Activated CD4-positive, alpha-beta memory T cell treated with anti-CD3 and anti-CD28 coated beads, Interleukin-2, amount 10 ng/mL, durations not matched to agents 7 days and 5 days (primary cell): Measurements from ENCODE around the gene TJP2. TPM values are rescaled to one million over a fixed set of nuclear protein-coding genes. Genes with fewer than 3 reads are reported as not detected.

Source experiments
- CTCF ChIA-PET: fragments of 350-600 bp; sonication (Branson Sonifier 250); formaldehyde crosslinking; loops from one replicate; lab custom pipeline; 2021; ENCODE audit warnings: antibody characterized with exemption, inconsistent platforms; lab: Charles Lee
- POLR2A ChIA-PET: fragments of 350-600 bp; sonication (Branson Sonifier 250); formaldehyde crosslinking; loops from one replicate; lab custom pipeline; 2021; ENCODE audit warnings: antibody characterized with exemption; lab: Charles Lee
- DNase-seq: peaks from one replicate; pipeline ENCODE4 v3.0.0-alpha.2; 2020
- H3K27ac Mint-ChIP-seq: one replicate; pipeline ENCODE4 v1.8.0; 2021; ENCODE audit warnings: mild to moderate bottlenecking, mixed read lengths
- H3K27me3 Mint-ChIP-seq: one replicate; pipeline ENCODE4 v1.8.0; 2021; ENCODE audit warnings: mixed read lengths
- H3K36me3 Mint-ChIP-seq: one replicate; pipeline ENCODE4 v1.8.0; 2021; ENCODE audit warnings: low read depth, mixed read lengths
- H3K4me1 Mint-ChIP-seq: one replicate; pipeline ENCODE4 v1.8.0; 2021; ENCODE audit warnings: mixed read lengths
- H3K4me3 Mint-ChIP-seq: one replicate; pipeline ENCODE4 v1.8.0; 2021; ENCODE audit warnings: mild to moderate bottlenecking, mixed read lengths
- H3K9me3 Mint-ChIP-seq: one replicate; pipeline ENCODE4 v1.8.0; 2021; ENCODE audit warnings: mixed read lengths
- total RNA-seq, 2 experiments: library from RNA; stranded (reverse); gene quantifications; one replicate each; pipeline ENCODE4 v1.2.3, GENCODE V29; 2021

The TJP2 gene
- 10 to 100 TPM; 37.2 to 37.9 TPM for total RNA-seq

DNA sequence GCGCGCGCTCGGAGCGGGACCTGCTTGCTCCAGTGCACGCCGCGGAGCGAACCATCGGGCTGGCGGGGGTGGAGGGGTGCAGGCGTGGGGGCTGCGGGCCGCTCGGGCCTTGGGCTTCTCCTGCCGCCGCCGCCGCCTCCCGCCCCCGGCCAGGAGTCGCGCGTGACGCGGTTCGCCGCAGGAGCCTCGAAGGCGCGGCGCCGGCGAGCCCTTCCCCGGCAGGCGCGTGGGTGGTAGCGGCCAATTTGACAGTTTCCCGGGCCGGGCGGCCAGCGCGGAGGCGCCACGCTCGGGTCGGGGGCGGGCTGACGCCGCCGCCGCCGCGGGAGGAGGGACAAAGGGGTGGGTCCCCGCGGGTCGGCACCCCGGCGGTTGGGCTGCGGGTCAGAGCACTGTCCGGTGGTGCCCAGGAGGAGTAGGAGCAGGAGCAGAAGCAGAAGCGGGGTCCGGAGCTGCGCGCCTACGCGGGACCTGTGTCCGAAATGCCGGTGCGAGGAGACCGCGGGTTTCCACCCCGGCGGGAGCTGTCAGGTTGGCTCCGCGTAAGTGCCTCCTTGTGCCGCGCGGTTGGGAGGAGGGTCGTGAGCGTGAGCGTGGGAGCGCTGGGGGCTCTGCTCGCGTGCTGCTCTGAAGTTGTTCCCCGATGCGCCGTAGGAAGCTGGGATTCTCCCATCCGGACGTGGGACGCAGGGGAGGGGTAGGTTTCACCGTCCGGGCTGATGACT, at the start of gene TJP2:
TJP2 (plus strand) TSS at position 387 of the 725 bp plus-strand sequence; CDS start at position 483, 96 bp downstream.
- DNase-seq: peak; percentile 66
- peaks cover 12% of the 10 kb centered on the region for H3K27me3 Mint-ChIP-seq
- no peaks in the 10 kb centered on the region for H3K9me3 Mint-ChIP-seq
- ChIA-PET POLR2A (interaction anchor here (0.6 to 2.0 kb wide), 8 partner anchors 11 to 138 kb away, joined by 3 to 8 read pairs (median 4); no protein-coding TSS in a partner anchor), CTCF (interaction anchor here (0.8 to 1.9 kb wide), 4 partner anchors 16 to 19 kb away, joined by 3 to 8 read pairs (median 5); no protein-coding TSS in a partner anchor)
- peak within 1 kb of the TSS; percentile 82 for H3K4me3 Mint-ChIP-seq
- peak within 1 kb of the TSS; percentile 57 for H3K27ac Mint-ChIP-seq
- peaks cover 2% of the 10 kb centered on the region for H3K36me3 Mint-ChIP-seq
- peaks cover 71% of the 10 kb centered on the region for H3K4me1 Mint-ChIP-seq

DNA sequence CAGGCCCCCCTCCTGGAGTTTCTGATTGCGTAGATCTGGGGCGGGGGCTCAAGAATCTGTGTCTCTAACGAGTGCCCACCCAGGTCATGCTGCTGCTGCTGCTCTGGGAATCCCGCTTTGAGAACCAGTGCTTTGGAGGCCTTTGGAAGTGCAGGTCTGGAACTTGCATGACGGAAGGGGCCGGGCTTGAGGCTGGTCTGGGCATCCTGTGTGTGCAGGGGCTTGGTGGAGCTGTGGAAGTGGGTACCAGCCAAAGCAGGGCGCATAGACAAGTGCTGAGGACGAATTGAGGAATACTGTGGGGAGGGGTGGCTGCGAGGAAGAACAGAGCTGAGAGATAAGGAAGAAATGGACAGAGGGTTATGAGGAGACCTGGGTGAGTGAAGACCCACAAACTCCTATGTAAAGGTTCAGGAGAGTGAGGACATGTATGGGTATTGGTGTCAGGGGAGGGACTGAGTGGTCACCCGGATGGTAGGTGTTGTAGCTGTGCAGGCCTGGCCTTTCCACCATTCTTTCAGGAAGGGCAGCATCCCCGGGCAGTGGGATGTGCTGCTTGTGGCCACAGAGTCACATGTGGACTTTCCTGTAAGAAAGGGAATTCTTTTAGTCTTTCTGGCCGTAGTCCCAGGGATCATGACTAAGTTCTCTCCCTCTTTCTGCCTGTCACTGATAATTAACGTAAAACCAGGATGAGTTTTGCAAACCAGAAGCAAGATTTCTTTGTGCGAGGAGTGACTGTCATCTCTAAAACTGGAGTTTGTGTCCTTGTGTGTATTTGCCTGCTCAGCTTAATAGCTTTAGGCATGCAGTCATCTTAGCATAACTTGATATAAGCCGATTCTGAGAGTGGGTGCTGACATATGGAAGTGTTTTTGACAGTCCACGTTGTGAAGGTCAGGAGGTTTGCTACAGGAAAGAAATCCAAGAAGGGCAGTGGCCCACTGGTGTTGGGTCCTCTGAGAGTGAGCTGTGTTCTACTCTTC, 43.3 kb upstream of the TJP2 start:
- no peaks in the 10 kb centered on the region for H3K9me3 Mint-ChIP-seq
- H3K27me3 Mint-ChIP-seq: peaks cover 1% of the 10 kb centered on the region
- H3K36me3 Mint-ChIP-seq: no peaks in the 10 kb centered on the region
- no peak overlapping the region for H3K4me3 Mint-ChIP-seq
- no peak for DNase-seq
- H3K4me1 Mint-ChIP-seq: no peaks in the 10 kb centered on the region
- ChIA-PET CTCF (interaction anchor here (1.4 kb wide), 1 partner anchor 9 kb away, joined by 5 read pairs; no protein-coding TSS in a partner anchor), POLR2A (interaction anchor here (1.5 kb wide), 1 partner anchor 9 kb away, joined by 4 read pairs; no protein-coding TSS in a partner anchor)
- no peak overlapping the region for H3K27ac Mint-ChIP-seq

DNA sequence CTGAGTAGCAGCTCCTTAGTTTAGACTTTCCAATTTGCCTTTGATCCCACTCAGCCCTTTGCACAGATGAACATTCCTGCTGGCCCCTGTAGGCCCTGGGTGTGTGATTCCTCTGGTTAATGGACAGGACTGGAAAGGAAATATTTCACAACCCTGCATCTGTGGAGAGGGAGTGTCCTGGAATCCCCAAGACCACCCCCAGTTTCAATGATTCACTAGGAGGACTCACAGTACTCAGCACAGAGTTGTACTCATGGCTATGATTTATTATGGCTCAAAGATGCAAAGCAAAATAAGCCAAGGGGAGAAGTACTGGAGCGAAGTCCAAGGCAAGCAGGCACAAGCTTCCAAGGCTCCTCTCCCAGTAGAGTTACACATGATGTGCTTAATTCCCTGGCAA, 42.4 kb upstream of the TJP2 start:
- no peak overlapping the region for H3K27ac Mint-ChIP-seq
- H3K4me3 Mint-ChIP-seq: no peak overlapping the region
- POLR2A ChIA-PET: interaction anchor here (1.5 kb wide), 1 partner anchor 10 kb away, joined by 4 read pairs; no protein-coding TSS in a partner anchor
- no peak for DNase-seq
- peaks cover 1% of the 10 kb centered on the region for H3K27me3 Mint-ChIP-seq
- no peaks in the 10 kb centered on the region for H3K36me3 Mint-ChIP-seq
- no peaks in the 10 kb centered on the region for H3K4me1 Mint-ChIP-seq
- CTCF ChIA-PET: interaction anchor here (1.4 kb wide), 1 partner anchor 10 kb away, joined by 5 read pairs; no protein-coding TSS in a partner anchor
- H3K9me3 Mint-ChIP-seq: no peaks in the 10 kb centered on the region

DNA sequence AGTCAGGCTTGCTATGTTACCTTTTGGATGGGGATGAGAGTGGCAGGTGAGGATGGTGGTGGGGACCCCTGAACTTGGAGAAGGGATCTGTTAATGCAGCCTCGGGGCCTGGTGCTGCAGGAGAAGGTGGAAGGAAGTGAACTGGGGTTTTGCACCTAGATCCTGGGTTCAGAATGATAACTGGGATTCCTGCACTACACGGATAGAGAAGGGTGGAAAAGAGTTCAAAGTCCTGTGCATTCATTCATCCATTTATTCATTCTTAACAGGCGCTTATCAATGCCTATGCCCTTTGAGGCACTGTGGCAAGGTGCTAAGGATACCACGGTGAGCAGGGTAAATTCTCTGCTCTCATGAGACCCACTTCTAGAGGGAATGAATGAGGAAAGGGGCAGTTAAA, 41.7 kb upstream of the TJP2 start:
- DNase-seq: no peak
- Mint-ChIP-seq H3K4me1 (no peaks in the 10 kb centered on the region), H3K27me3 (peaks cover 1% of the 10 kb centered on the region), H3K9me3 (no peaks in the 10 kb centered on the region), H3K27ac (no peak overlapping the region), H3K4me3 (no peak overlapping the region), H3K36me3 (no peaks in the 10 kb centered on the region)
- ChIA-PET CTCF (no interaction called here), POLR2A (no interaction called here)

DNA sequence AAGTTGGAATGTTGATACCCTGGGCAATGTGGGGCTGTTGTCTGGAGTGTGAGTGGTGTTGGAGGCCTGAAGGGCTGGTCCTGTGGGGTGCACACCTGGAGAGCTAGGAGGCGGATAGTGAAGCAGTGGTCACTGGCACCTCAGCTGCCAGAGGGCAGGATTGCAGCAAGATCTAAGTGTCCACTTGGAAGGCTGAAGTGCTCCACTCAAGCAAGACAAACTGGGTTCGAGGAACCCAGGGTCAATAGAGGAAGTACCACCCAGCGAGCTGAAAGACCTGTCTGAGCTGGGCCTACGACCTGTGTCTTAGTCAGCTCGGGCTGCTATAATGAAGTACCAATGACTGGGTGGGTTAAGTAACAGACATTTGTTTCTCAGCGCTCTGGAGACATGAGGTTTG, 39.7 kb upstream of the TJP2 start:
- Mint-ChIP-seq H3K4me1 (no peaks in the 10 kb centered on the region), H3K4me3 (no peak overlapping the region), H3K27ac (no peak overlapping the region), H3K27me3 (peaks cover 1% of the 10 kb centered on the region), H3K36me3 (no peaks in the 10 kb centered on the region), H3K9me3 (no peaks in the 10 kb centered on the region)
- POLR2A ChIA-PET: no interaction called here
- CTCF ChIA-PET: no interaction called here
- no peak for DNase-seq

DNA sequence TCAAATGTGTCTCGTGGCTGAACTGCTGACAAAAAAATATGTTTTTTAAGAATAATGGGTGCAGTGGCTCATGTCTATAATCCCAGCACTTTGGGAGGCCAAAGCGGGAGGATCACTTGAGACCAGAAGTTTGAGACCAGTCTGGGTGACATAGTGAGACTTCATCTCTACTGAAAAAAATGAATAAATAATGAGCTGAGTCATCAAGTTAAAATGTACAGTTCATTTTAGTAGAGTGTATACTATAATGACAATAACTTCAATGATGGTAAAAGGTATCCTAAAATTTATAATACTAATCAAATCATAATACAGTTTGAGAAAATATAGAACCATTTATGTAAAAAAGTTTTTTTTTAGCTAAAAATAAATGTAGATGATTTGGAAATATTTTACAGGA, 37.9 kb upstream of the TJP2 start:
- Mint-ChIP-seq H3K4me3 (no peak overlapping the region), H3K36me3 (no peaks in the 10 kb centered on the region), H3K27ac (no peak overlapping the region), H3K4me1 (no peaks in the 10 kb centered on the region), H3K27me3 (no peaks in the 10 kb centered on the region), H3K9me3 (no peaks in the 10 kb centered on the region)
- ChIA-PET POLR2A (no interaction called here), CTCF (interaction anchor here (1.2 kb wide), 1 partner anchor 22 kb away, joined by 3 read pairs; no protein-coding TSS in a partner anchor)
- DNase-seq: no peak

DNA sequence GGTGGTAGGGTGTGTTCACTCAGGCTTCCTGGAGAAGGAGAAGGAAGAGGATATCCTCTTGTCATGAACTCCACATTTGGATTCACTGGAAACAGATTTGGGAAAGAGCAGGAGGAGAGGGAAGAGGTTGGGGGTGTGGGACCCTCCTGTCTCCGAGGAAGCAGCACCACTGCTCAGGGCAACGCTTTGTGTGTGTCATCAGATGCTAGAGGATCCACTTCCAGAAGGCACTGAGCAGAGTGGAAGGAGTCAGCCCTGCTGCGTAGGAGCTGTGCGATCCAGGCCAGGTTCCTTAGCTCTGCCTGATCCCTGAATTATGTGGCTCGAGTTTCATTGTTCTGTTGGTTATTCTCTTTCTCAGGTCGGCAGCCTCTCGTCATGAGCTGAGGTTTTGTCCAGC, 37.3 kb upstream of the TJP2 start:
- no peak for DNase-seq
- Mint-ChIP-seq H3K36me3 (no peaks in the 10 kb centered on the region), H3K27ac (no peak overlapping the region), H3K4me1 (no peaks in the 10 kb centered on the region), H3K9me3 (no peaks in the 10 kb centered on the region), H3K4me3 (no peak overlapping the region), H3K27me3 (no peaks in the 10 kb centered on the region)
- POLR2A ChIA-PET: no interaction called here
- CTCF ChIA-PET: interaction anchor here (0.6 to 1.2 kb wide), 2 partner anchors 22 to 117 kb away, joined by 3 to 4 read pairs; no protein-coding TSS in a partner anchor

DNA sequence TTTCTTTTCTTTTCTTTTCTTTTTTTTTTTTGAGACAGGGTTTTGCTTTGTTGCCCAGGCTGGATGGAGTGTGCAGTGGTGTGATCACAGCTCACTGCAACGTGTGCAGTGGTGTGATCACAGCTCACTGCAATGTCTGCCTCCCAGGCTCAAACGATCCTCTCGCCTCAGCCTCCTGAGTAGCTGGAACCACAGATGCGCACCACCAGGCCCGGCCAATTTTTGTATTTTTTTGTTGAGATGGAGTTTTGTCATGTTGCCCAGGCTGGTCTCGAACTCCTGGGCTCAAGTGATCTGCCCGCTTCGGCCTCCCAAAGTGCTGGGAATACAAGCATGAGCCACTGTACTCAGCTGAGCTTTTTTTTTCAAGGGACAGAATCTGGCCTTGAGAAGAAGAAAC, 36.8 kb upstream of the TJP2 start:
- Mint-ChIP-seq H3K4me3 (no peak overlapping the region), H3K4me1 (no peaks in the 10 kb centered on the region), H3K9me3 (no peaks in the 10 kb centered on the region), H3K27ac (no peak overlapping the region), H3K36me3 (no peaks in the 10 kb centered on the region), H3K27me3 (no peaks in the 10 kb centered on the region)
- CTCF ChIA-PET: interaction anchor here (0.6 kb wide), 1 partner anchor 117 kb away, joined by 4 read pairs; no protein-coding TSS in a partner anchor
- POLR2A ChIA-PET: no interaction called here
- no peak for DNase-seq

DNA sequence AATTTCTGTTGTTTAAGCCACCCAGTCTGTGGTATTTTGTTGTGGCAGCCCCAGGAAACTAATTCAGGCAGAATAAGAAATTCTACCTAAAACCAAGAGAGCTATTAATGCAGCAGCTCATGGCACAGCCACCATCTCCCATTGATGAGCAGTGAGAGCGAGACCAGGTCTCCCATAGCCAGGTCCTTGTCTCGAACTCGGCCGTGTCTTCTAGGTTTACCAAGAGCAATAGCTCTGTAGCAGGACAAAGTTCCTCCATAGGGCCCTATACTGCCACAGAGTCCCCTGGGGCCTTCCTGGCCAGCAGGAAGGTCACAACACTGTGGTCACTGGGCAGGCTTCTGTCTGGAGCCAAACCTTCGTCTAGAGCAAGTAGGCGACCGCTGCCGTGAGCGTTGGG, 34.5 kb upstream of the TJP2 start:
- CTCF ChIA-PET: interaction anchor here (0.6 to 1.7 kb wide), 3 partner anchors 19 to 122 kb away, joined by 3 to 4 read pairs (median 4); no protein-coding TSS in a partner anchor
- Mint-ChIP-seq H3K4me3 (no peak overlapping the region), H3K4me1 (no peaks in the 10 kb centered on the region), H3K9me3 (no peaks in the 10 kb centered on the region), H3K36me3 (no peaks in the 10 kb centered on the region), H3K27me3 (peaks cover 2% of the 10 kb centered on the region), H3K27ac (no peak overlapping the region)
- no peak for DNase-seq
- POLR2A ChIA-PET: interaction anchor here (2.0 kb wide), 1 partner anchor 18 kb away, joined by 5 read pairs; no protein-coding TSS in a partner anchor

DNA sequence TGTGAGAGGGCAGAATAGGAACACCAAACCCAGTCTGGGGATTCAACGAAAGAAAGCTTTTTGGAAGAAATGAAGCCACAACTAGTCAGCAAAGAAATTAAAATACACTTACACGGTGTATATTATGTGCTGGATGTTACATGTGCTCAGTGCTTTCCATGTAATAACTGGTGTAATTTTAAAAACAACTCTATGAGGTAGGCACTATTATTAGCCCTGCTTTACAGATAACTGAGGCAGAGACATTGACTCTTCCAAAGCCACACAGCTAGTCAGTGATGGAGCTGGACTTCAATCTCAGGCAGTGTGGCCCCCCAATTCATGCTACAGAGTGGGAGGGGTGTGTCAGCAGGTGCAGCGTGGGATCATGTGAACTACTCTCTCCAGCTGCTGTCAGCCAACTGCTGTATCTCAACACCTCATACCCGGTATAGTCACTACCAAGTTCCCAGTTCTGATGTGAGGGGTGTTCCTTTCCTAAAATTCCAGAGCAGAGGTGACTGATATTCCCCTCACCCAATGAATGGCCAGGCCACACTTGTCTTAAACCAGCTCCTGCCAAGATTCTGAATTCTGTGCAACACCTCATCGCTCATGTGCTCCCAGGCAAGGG, 33.8 kb upstream of the TJP2 start:
- no peak overlapping the region for H3K4me3 Mint-ChIP-seq
- no peaks in the 10 kb centered on the region for H3K36me3 Mint-ChIP-seq
- CTCF ChIA-PET: interaction anchor here (0.6 to 1.7 kb wide), 2 partner anchors 18 to 122 kb away, joined by 3 to 4 read pairs; no protein-coding TSS in a partner anchor
- H3K9me3 Mint-ChIP-seq: no peaks in the 10 kb centered on the region
- H3K27me3 Mint-ChIP-seq: peaks cover 2% of the 10 kb centered on the region
- H3K27ac Mint-ChIP-seq: no peak overlapping the region
- H3K4me1 Mint-ChIP-seq: no peaks in the 10 kb centered on the region
- DNase-seq: no peak
- POLR2A ChIA-PET: interaction anchor here (2.0 kb wide), 1 partner anchor 18 kb away, joined by 5 read pairs; no protein-coding TSS in a partner anchor

DNA sequence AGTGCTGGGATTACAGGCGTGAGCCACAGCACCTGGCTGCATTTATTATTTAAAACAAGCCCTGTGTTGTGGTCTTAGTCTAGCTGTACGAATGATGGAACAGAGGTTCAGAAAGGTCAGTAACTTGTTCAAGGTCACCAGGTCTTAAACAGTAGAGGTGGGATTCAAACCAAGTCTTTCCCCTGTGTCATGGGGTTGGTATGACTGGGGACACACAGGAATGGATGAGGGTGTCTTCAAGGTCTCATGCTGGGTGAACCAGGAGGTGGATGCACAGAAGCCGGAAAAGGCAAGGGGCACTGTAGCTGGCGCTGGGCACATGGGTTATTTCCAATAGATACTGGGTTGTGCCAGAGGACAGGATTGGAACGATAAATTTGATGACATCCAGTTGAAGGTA, 32.2 kb upstream of the TJP2 start:
- peaks cover 2% of the 10 kb centered on the region for H3K27me3 Mint-ChIP-seq
- no peaks in the 10 kb centered on the region for H3K36me3 Mint-ChIP-seq
- H3K9me3 Mint-ChIP-seq: no peaks in the 10 kb centered on the region
- no peak overlapping the region for H3K4me3 Mint-ChIP-seq
- ChIA-PET POLR2A (no interaction called here), CTCF (interaction anchor here (1.2 kb wide), 1 partner anchor 44 kb away, joined by 5 read pairs; no protein-coding TSS in a partner anchor)
- no peak overlapping the region for H3K27ac Mint-ChIP-seq
- DNase-seq: no peak
- H3K4me1 Mint-ChIP-seq: no peaks in the 10 kb centered on the region

DNA sequence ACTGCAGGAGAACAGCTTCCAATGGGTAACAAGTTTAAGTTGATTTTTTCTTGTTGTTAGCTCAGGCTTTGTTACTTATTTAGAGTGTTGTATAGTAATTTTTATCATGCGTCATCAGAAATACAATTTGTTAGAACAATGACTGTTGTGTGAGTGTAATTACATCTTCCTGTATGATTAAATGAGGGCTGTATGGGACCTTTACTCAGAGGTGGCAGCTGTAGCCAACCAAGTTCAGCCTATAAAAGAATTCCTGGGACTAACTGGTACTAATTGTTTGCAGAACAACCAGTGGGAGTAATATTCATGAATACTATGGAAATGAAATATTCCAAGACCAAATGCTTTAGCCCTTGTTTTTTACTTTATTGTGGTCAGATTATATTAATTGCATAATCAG, 30.8 kb upstream of the TJP2 start:
- Mint-ChIP-seq H3K4me3 (no peak overlapping the region), H3K9me3 (no peaks in the 10 kb centered on the region), H3K27ac (no peak overlapping the region), H3K36me3 (no peaks in the 10 kb centered on the region), H3K4me1 (no peaks in the 10 kb centered on the region), H3K27me3 (peaks cover 2% of the 10 kb centered on the region)
- CTCF ChIA-PET: no interaction called here
- POLR2A ChIA-PET: no interaction called here
- DNase-seq: no peak
